PC-9 (cell line): ENCODE measurements around the gene GLIPR1. TPM values are rescaled to one million over a fixed set of nuclear protein-coding genes. Genes with fewer than 3 reads are reported as not detected.
A peak's percentile ranks its signal among the peaks of the same experiment; 100 is the strongest.

Experiments used
- BruUV-seq: library from RNA; stranded (reverse); fragments of 400-500 nt; replicated peaks from 2 replicates; lab custom pipeline; 2021; lab: Mats Ljungman, UMichigan
- CTCF ChIA-PET: fragments of 300-600 bp; sonication (Branson Sonifier 250); formaldehyde crosslinking; loops from one replicate; lab custom pipeline; 2022; ENCODE audit warnings: antibody characterized with exemption; lab: Charles Lee
- POLR2A ChIA-PET: fragments of 300-600 bp; sonication (Branson Sonifier 250); formaldehyde crosslinking; loops from one replicate; lab custom pipeline; 2022; ENCODE audit warnings: antibody characterized with exemption; ENCODE audit not compliant: unreplicated experiment; lab: Charles Lee
- DNase-seq, 2 experiments: peaks; one replicate each; pipeline versions ENCODE4 v3.0.0 to v3.0.0-alpha.2; 2015 to 2022; ENCODE audit warnings: mixed read lengths in 1 of 2
- H2AFZ ChIP-seq: fragments of 200-600 bp; sonication (generic); 2 replicates; pipeline ENCODE4 v1.8.1; 2017; ENCODE audit warnings: antibody characterized with exemption
- H3F3A ChIP-seq: fragments of 200-600 bp; sonication (generic); 2 replicates; pipeline ENCODE4 v1.8.1; 2017; ENCODE audit warnings: antibody characterized with exemption, mild to moderate bottlenecking, low read depth; ENCODE audit not compliant: insufficient read depth
- H3K27ac ChIP-seq: fragments of 200-600 bp; sonication (generic); 2 replicates; pipeline ENCODE4 v1.6.1; 2016; ENCODE audit warnings: mixed run types
- H3K27me3 ChIP-seq: fragments of 200-600 bp; sonication (generic); 2 replicates; pipeline ENCODE4 v1.6.1; 2016; ENCODE audit warnings: low read depth, mixed run types; ENCODE audit not compliant: insufficient read depth
- H3K36me3 ChIP-seq: fragments of 200-600 bp; sonication (generic); 2 replicates; pipeline ENCODE4 v1.6.1; 2016; ENCODE audit warnings: low read depth, mixed run types
- H3K4me1 ChIP-seq: fragments of 200-600 bp; sonication (generic); replicated peaks from 2 replicates; pipeline ENCODE4 v1.6.1; 2016; ENCODE audit warnings: mixed run types; ENCODE audit not compliant: insufficient read depth
- H3K4me2 ChIP-seq: fragments of 200-600 bp; sonication (generic); 2 replicates; pipeline ENCODE4 v1.6.1; 2017; ENCODE audit warnings: mixed run types
- H3K4me3 ChIP-seq: fragments of 200-600 bp; sonication (generic); 2 replicates; pipeline ENCODE4 v1.6.1; 2016; ENCODE audit warnings: mixed run types
- H3K79me2 ChIP-seq: fragments of 200-600 bp; sonication (generic); 2 replicates; pipeline ENCODE4 v1.6.1; 2017; ENCODE audit warnings: low read depth, mixed run types
- H3K9me2 ChIP-seq: fragments of 200-600 bp; sonication (generic); 2 replicates; pipeline ENCODE4 v1.8.1; 2017; ENCODE audit warnings: mild to moderate bottlenecking; ENCODE audit not compliant: insufficient read depth
- H3K9me3 ChIP-seq: fragments of 200-600 bp; sonication (generic); 2 replicates; pipeline ENCODE4 v1.8.1; 2016; ENCODE audit warnings: low read depth; ENCODE audit not compliant: insufficient read depth
- H4K20me1 ChIP-seq: fragments of 200-600 bp; sonication (generic); 2 replicates; pipeline ENCODE4 v1.8.1; 2017; ENCODE audit not compliant: insufficient read depth
- CTCF ChIP-seq: fragments of 200-600 bp; sonication (generic); conservative IDR thresholded peaks from 2 replicates; pipeline ENCODE4 v1.6.1; 2017; ENCODE audit warnings: mixed run types, antibody characterized with exemption, mild to moderate bottlenecking, moderate library complexity
- EZH2 ChIP-seq: fragments of 200-600 bp; sonication (generic); IDR thresholded peaks from 2 replicates; pipeline ENCODE4 v1.8.0; 2017; ENCODE audit warnings: antibody characterized with exemption, low read depth
- intact Hi-C: fragments of 100-400 bp; cut with micrococcal nuclease; formaldehyde crosslinking; loops from one replicate; pipeline ENCODE4 v1.10.0; 2022; ENCODE audit not compliant: unreplicated experiment
- total RNA-seq: library from RNA; stranded (reverse); gene quantifications from 2 replicates; pipeline ENCODE4 v1.2.3, GENCODE V29; 2021

Gene GLIPR1
- total RNA-seq, 1 experiment from 2014 or later = 14.1 TPM

- ChIA-PET POLR2A (no interaction called here), CTCF (no interaction called here)
- Histone ChIP-seq H3K27ac (no peak overlapping the region), H3K4me3 (no peak overlapping the region), H3K79me2 (no peaks in the 10 kb centered on the region), H3F3A (peaks cover 8% of the 10 kb centered on the region; the same call in 1 of the 2 replicates), H2AFZ (no peak overlapping the region), H3K9me3 (no peaks in the 10 kb centered on the region), H3K27me3 (no peaks in the 10 kb centered on the region), H3K9me2 (no peaks in the 10 kb centered on the region), H3K4me1 (peaks cover 35% of the 10 kb centered on the region), H3K4me2 (no peak overlapping the region), H4K20me1 (no peaks in the 10 kb centered on the region), H3K36me3 (no peaks in the 10 kb centered on the region)
- no TSS peak for BruUV-seq
- intact Hi-C loops = no loop called here
- DNase-seq = no peak
- TF ChIP-seq CTCF (no peak), EZH2 (no peak)
Measured at GRCh38 chr12:75550401-75551240, 70.1 kb downstream of the GLIPR1 start.

- DNase-seq = no peak
- no peaks in the 10 kb centered on the region for H4K20me1 ChIP-seq
- no peaks in the 10 kb centered on the region for H3K9me3 ChIP-seq
- no peak overlapping the region for H3K4me2 ChIP-seq
- CTCF ChIA-PET = no interaction called here
- H3K27me3 ChIP-seq = no peaks in the 10 kb centered on the region
- no peaks in the 10 kb centered on the region for H3K9me2 ChIP-seq
- no peak overlapping the region for H2AFZ ChIP-seq
- TF ChIP-seq EZH2 (no peak), CTCF (no peak)
- H3K4me1 ChIP-seq = peaks cover 43% of the 10 kb centered on the region
- H3K4me3 ChIP-seq = no peak overlapping the region
- BruUV-seq = no TSS peak
- intact Hi-C loops = no loop called here
- H3K79me2 ChIP-seq = no peaks in the 10 kb centered on the region
- H3K36me3 ChIP-seq = no peaks in the 10 kb centered on the region
- peaks cover 13% of the 10 kb centered on the region; the same call in 1 of the 2 replicates for H3F3A ChIP-seq
- POLR2A ChIA-PET = no interaction called here
- H3K27ac ChIP-seq = no peak overlapping the region
Measured at GRCh38 chr12:75551477-75551876, 70.9 kb downstream of the GLIPR1 start.

- Histone ChIP-seq H2AFZ (0 out of 2 replicates have a peak overlapping the region, but pooled peaks have one; percentile 34), H3F3A (peaks cover 13% of the 10 kb centered on the region; the same call in 1 of the 2 replicates), H3K36me3 (no peaks in the 10 kb centered on the region), H3K4me3 (no peak overlapping the region), H3K27me3 (no peaks in the 10 kb centered on the region), H3K4me2 (peak overlapping the region; percentile 39; the same call in 1 of the 2 replicates), H3K4me1 (peaks cover 49% of the 10 kb centered on the region), H3K9me2 (no peaks in the 10 kb centered on the region), H3K9me3 (no peaks in the 10 kb centered on the region), H3K27ac (peak overlapping the region; percentile 58), H4K20me1 (no peaks in the 10 kb centered on the region), H3K79me2 (no peaks in the 10 kb centered on the region)
- no TSS peak for BruUV-seq
- intact Hi-C loops = no loop called here
- TF ChIP-seq CTCF (no peak), EZH2 (no peak)
- ChIA-PET CTCF (no interaction called here), POLR2A (interaction anchor here (0.5 to 0.6 kb wide), 2 partner anchors 467 to 1274 kb away, joined by 3 read pairs; no protein-coding TSS in a partner anchor)
- DNase-seq = peak; percentile 18 to 88
Measured at GRCh38 chr12:75553398-75553797, 72.8 kb downstream of the GLIPR1 start.

Other genes with a start within 250 kb of the GLIPR1 start
- 18.9 and 19.8 TPM in 2 replicates for gene CAPS2, start 150.4 kb upstream of the GLIPR1 start, total RNA-seq
- not detected in 2 replicates for gene GLIPR1L1, start 146.1 kb upstream of the GLIPR1 start, total RNA-seq
- gene GLIPR1L2, start 89.7 kb upstream of the GLIPR1 start, total RNA-seq = 0.30 TPM in 1 of 2 replicates, not detected in the other
- 41.6 and 45.9 TPM in 2 replicates for gene KRR1, start 30.9 kb downstream of the GLIPR1 start, total RNA-seq